ENCODE measurements around the gene EPHB3. TPM values are rescaled to one million over a fixed set of nuclear protein-coding genes. Genes with fewer than 3 reads are reported as not detected.
A peak's percentile ranks its signal among the peaks of the same experiment; 100 is the strongest.

The EPHB3 gene
- total and polyA plus RNA-seq, 8 donors = 8.1 to 32.9 (median 26.8) TPM

DNA sequence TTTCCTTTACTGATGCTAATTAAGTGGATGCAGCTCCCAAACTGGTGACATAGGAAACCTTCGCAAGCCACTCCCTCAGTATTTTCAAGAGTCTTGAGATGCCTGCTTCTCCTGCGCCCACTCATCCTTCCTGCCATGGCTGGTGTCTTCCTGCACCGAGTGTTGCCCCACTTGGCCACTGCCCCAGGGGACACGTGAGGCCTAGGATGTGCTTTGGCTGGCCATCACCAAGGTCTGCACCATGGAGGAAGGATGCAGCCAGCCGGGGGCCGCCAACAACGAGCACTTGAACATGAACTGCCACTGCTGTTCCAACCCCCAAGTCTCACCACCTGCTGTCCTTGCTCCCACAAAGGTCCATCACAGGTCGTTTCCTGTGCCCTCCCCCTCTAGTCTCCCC, 34.1 kb downstream of the EPHB3 start:
- TF ChIP-seq, protein P1, sequence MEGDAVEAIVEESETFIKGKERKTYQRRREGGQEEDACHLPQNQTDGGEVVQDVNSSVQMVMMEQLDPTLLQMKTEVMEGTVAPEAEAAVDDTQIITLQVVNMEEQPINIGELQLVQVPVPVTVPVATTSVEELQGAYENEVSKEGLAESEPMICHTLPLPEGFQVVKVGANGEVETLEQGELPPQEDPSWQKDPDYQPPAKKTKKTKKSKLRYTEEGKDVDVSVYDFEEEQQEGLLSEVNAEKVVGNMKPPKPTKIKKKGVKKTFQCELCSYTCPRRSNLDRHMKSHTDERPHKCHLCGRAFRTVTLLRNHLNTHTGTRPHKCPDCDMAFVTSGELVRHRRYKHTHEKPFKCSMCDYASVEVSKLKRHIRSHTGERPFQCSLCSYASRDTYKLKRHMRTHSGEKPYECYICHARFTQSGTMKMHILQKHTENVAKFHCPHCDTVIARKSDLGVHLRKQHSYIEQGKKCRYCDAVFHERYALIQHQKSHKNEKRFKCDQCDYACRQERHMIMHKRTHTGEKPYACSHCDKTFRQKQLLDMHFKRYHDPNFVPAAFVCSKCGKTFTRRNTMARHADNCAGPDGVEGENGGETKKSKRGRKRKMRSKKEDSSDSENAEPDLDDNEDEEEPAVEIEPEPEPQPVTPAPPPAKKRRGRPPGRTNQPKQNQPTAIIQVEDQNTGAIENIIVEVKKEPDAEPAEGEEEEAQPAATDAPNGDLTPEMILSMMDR (IDR thresholded peaks at IDR 0.05) = no peak
- DNase-seq = peak in 1 of 4 donors; percentile 59
- H3K27me3 ChIP-seq = peaks cover 0 to 2% of the 10 kb centered on the region in 2 donors
- no peak for ATAC-seq
- H3K36me3 ChIP-seq = no peaks in the 10 kb centered on the region
- no peak overlapping the region for H3K27ac ChIP-seq
- no peaks in the 10 kb centered on the region for H3K4me1 ChIP-seq
- no peaks in the 10 kb centered on the region for H3K9me3 ChIP-seq
- no peak overlapping the region for H3K4me3 ChIP-seq
- intact Hi-C loops (cut with DNase I) = no loop called here

DNA sequence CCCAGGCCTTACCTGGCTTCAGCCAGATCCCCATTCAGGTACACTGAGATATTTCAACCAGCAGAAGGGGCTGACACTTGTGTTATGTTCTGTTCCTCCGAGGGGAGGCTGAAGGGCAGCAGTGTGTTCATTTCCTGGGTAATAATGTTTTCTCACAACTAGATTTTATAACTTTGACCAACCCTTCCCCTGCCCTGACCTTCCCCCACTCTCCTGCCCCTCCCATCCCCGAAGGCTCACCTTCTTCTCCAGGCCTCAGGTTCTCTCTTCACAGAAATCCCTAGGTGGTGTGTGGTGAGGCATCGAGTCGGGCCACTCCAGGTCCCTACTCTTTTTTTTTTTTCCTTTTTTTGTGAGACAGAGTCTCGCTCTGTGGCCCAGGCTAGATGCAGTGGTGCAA, 34.6 kb downstream of the EPHB3 start:
- ATAC-seq = no peak
- Histone ChIP-seq H3K4me3 (no peak overlapping the region), H3K36me3 (no peaks in the 10 kb centered on the region), H3K9me3 (no peaks in the 10 kb centered on the region), H3K4me1 (peaks cover 0 to 2% of the 10 kb centered on the region in 2 donors), H3K27ac (no peak overlapping the region), H3K27me3 (peaks cover 0 to 7% of the 10 kb centered on the region in 2 donors)
- DNase-seq = no peak
- intact Hi-C loops (cut with DNase I) = no loop called here
- TF ChIP-seq, protein P1 (IDR thresholded peaks at IDR 0.05) = no peak

DNA sequence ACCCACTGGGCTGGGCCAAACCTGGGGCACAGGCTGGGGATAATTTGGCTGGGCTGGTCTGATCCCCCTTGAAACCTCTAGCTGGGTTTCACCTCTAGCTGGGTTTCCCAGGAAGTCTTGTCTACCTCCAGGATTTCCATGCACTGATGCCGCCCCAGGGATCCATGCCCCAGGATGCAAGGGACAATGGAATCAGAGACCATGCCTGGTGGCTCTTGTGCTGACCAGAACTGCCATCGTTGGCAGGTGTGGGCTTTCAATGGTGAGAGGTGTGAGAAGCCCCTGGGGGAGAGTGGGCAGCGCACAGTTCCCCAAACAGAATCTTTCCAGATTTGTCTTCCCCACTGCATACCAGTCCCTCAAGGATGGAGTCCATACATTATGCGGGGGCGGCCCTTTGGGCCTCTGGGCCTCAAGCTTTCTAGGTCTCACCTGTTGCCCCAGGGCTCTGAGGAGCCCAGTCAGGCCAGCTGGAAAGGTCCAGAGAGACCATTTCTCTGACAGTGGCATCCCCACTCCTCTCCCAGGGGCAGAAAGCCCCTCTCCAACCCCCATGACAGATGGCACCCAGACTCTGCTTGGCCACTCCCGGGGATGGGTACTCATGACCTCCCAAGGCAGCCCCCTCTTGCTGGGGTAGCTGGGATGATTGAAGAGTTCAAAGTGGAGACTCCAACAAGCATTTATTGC, 35.4 kb downstream of the EPHB3 start:
- intact Hi-C loops (cut with DNase I) = no loop called here
- peak in 1 of 4 donors; percentile 44 for DNase-seq

DNA sequence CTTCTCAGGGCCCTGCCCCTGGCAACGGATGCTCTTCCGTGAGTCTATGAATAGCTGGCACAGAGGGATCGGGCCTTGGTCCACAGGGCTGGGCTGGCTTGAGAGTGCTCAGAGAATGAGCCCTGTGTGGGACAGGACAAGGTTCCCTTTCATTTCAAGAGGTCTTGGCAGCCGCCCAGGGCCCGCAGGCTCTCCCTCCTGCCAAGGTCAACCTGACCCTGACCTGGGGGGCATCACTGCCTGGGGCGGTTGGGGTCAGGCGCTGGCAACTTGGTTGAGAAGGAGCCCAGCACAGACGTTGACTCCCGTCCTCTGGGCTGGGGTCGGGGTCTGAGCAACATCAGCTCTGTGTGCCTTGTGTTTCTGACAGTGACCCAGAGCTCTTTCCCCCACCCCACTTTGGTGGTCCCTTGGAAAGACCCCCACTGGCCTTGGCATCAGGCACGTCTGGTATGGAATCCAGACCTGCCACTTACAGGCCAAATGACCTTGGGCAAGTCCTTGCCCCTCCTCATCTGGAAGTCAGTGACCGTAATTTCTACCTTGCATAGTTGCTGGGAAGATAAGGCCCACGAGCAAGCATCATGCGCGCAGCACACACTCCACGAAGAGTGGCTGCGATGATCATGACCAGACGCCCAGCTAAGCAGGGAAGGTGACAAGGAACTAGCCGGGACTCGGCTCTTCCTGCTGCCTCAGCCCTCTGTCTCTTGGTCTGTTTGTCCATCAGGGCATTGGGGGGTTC, 36.4 kb downstream of the EPHB3 start:
- Histone ChIP-seq H3K27ac (no peak overlapping the region), H3K4me3 (no peak overlapping the region), H3K4me1 (peaks cover 2 to 17% of the 10 kb centered on the region in 2 donors), H3K27me3 (peaks cover 12 to 24% of the 10 kb centered on the region in 2 donors), H3K36me3 (no peaks in the 10 kb centered on the region), H3K9me3 (no peaks in the 10 kb centered on the region)
- intact Hi-C loops (cut with DNase I) = no loop called here
- TF ChIP-seq, protein P1 (IDR thresholded peaks at IDR 0.05) = no peak
- no peak for ATAC-seq
- DNase-seq = peak in 1 of 4 donors; percentile 41

More for the DNA sequence above, 35.4 kb downstream of the EPHB3 start:
- Histone ChIP-seq H3K4me3 (no peak overlapping the region), H3K36me3 (no peaks in the 10 kb centered on the region), H3K27ac (no peak overlapping the region), H3K9me3 (no peaks in the 10 kb centered on the region), H3K27me3 (peaks cover 7 to 15% of the 10 kb centered on the region in 2 donors), H3K4me1 (peaks cover 2 to 10% of the 10 kb centered on the region in 2 donors)
- no peak for ATAC-seq
- TF ChIP-seq, protein P1 (IDR thresholded peaks at IDR 0.05) = no peak

DNA sequence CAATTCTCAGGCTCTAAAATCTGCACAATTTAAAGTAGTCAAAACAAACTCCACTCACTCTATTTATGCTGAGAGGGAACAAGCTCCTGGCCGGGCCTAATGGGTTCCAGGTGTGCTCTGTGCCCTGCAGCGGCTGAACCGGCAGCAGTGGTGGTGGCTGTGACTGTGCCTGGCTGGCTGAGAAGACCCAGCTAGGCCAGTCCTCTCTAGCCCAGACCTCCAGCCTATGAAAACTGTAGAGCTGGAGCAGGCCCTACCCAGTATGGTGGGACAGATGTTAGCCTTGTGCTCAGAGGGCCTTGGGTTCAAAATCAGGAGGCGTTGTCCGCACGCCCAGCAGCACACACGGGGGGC, 37.0 kb downstream of the EPHB3 start:
- no peaks in the 10 kb centered on the region for H3K9me3 ChIP-seq
- TF ChIP-seq, protein P1 (IDR thresholded peaks at IDR 0.05) = no peak
- peaks cover 18 to 30% of the 10 kb centered on the region in 2 donors for H3K27me3 ChIP-seq
- intact Hi-C loops (cut with DNase I) = no loop called here
- DNase-seq (no peak), ATAC-seq (no peak)
- no peak overlapping the region for H3K27ac ChIP-seq
- no peak overlapping the region for H3K4me3 ChIP-seq
- no peaks in the 10 kb centered on the region for H3K36me3 ChIP-seq
- H3K4me1 ChIP-seq = peaks cover 2 to 21% of the 10 kb centered on the region in 2 donors
